Parathyroid adenoma (tissue), 2 donors: Measurements from ENCODE around the gene INAFM2.
A peak's percentile ranks its signal among the peaks of the same experiment; 100 is the strongest.

Experiments
- H2AFZ ChIP-seq: fragments of 300-600 bp; sonication (generic); one replicate; pipeline ENCODE4 v1.7.0; 2017; ENCODE audit warnings: antibody characterized with exemption, mild to moderate bottlenecking
- H3K27ac ChIP-seq: fragments of 300-600 bp; sonication (generic); one replicate; pipeline ENCODE4 v1.7.0; 2017
- H3K27me3 ChIP-seq: fragments of 300-600 bp; sonication (generic); one replicate; pipeline ENCODE4 v1.7.0; 2017; ENCODE audit warnings: low read length; ENCODE audit not compliant: control insufficient read depth, insufficient read depth
- H3K36me3 ChIP-seq: fragments of 300-600 bp; sonication (generic); one replicate; pipeline ENCODE4 v1.7.0; 2017; ENCODE audit warnings: low read length; ENCODE audit not compliant: control insufficient read depth, insufficient read depth
- H3K4me1 ChIP-seq: fragments of 300-600 bp; sonication (generic); one replicate; pipeline ENCODE4 v1.7.0; 2017; ENCODE audit warnings: control low read depth
- H3K4me2 ChIP-seq: fragments of 300-600 bp; sonication (generic); one replicate; pipeline ENCODE4 v1.7.0; 2017; ENCODE audit warnings: low read length
- H3K4me3 ChIP-seq: fragments of 300-600 bp; sonication (generic); one replicate; pipeline ENCODE4 v1.7.0; 2017; ENCODE audit warnings: low read depth, low read length
- H3K79me2 ChIP-seq: fragments of 300-600 bp; sonication (generic); one replicate; pipeline ENCODE4 v1.7.0; 2017; ENCODE audit warnings: control low read depth
- H3K9ac ChIP-seq: fragments of 300-600 bp; sonication (generic); one replicate; pipeline ENCODE4 v1.7.0; 2017; ENCODE audit warnings: mild to moderate bottlenecking
- H3K9me3 ChIP-seq: fragments of 300-600 bp; sonication (generic); one replicate; pipeline ENCODE4 v1.7.0; 2017; ENCODE audit warnings: low read length; ENCODE audit not compliant: control insufficient read depth
- TF ChIP-seq, protein P1 (sequence below): fragments of 300-600 bp; sonication (generic); IDR thresholded peaks from one replicate; pipeline ENCODE4 v1.7.0; 2017; ENCODE audit warnings: antibody characterized with exemption, mild to moderate bottlenecking
- donor health status: primary hyperparathyroidism.

Gene INAFM2

GRCh38 chr15:40306908-40307307 lies 16.6 kb upstream of the INAFM2 start:
- Histone ChIP-seq H3K9ac (no peak overlapping the region), H3K9me3 (no peaks in the 10 kb centered on the region), H3K4me2 (no peak overlapping the region), H3K27me3 (no peaks in the 10 kb centered on the region), H3K36me3 (no peaks in the 10 kb centered on the region), H3K79me2 (no peaks in the 10 kb centered on the region), H3K4me3 (peak overlapping the region; percentile 11), H2AFZ (no peak overlapping the region), H3K4me1 (no peaks in the 10 kb centered on the region), H3K27ac (no peak overlapping the region)
- TF ChIP-seq, protein P1, sequence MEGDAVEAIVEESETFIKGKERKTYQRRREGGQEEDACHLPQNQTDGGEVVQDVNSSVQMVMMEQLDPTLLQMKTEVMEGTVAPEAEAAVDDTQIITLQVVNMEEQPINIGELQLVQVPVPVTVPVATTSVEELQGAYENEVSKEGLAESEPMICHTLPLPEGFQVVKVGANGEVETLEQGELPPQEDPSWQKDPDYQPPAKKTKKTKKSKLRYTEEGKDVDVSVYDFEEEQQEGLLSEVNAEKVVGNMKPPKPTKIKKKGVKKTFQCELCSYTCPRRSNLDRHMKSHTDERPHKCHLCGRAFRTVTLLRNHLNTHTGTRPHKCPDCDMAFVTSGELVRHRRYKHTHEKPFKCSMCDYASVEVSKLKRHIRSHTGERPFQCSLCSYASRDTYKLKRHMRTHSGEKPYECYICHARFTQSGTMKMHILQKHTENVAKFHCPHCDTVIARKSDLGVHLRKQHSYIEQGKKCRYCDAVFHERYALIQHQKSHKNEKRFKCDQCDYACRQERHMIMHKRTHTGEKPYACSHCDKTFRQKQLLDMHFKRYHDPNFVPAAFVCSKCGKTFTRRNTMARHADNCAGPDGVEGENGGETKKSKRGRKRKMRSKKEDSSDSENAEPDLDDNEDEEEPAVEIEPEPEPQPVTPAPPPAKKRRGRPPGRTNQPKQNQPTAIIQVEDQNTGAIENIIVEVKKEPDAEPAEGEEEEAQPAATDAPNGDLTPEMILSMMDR, result no peak

DNA sequence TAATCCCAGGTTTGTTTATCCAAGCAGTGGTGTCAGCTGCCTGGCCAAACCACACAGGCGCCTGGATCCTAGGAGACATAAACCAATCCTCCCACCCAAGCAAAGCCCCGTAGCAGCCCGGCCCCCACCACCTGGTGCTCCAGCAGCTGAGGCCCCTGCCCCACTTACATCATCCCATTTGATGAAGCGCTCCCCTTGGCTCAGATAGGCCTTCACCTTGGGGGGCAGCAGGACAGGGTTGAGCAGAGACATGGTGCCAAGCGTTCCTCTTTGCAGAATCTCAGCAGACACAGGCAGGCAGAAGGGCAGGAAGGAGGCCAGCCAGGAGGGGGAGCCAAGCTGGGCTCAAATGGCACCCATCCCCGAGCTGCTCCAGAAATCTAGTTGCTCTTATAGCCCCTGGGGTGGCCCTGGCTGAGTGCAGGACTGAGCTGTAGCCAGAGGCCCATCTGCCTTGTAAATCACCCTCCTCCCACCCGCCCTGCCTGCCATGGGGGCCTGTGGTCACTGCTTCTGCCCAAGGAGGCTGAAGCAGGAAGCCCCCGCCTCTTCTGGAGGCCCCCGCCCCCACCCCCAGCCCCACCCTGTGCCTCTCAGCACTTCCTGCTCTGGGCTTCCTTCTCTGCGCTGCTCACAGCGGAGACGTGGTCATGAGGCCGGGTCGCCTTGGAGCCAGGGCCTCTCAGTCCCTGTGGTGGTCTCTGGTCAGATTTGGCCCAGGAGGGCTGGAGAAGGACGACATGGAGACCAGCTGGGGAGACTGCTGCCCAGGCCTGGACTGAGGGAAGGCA lies 15.9 kb upstream of the INAFM2 start, which contains the start of gene PLCB2:
TSS of gene PLCB2 (minus strand) at position 515 of the 791 bp plus-strand sequence. CDS start at position 252, 263 bp downstream.
- Histone ChIP-seq H3K4me2 (no peak within 1 kb of the TSS), H3K79me2 (no peaks in the 10 kb centered on the region), H3K4me3 (peak within 1 kb of the TSS; percentile 11), H3K27ac (no peak within 1 kb of the TSS), H3K36me3 (no peaks in the 10 kb centered on the region), H3K4me1 (no peaks in the 10 kb centered on the region), H2AFZ (no peak within 1 kb of the TSS), H3K9me3 (no peaks in the 10 kb centered on the region), H3K9ac (no peak within 1 kb of the TSS), H3K27me3 (no peaks in the 10 kb centered on the region)
- TF ChIP-seq, protein P1, result no peak

DNA sequence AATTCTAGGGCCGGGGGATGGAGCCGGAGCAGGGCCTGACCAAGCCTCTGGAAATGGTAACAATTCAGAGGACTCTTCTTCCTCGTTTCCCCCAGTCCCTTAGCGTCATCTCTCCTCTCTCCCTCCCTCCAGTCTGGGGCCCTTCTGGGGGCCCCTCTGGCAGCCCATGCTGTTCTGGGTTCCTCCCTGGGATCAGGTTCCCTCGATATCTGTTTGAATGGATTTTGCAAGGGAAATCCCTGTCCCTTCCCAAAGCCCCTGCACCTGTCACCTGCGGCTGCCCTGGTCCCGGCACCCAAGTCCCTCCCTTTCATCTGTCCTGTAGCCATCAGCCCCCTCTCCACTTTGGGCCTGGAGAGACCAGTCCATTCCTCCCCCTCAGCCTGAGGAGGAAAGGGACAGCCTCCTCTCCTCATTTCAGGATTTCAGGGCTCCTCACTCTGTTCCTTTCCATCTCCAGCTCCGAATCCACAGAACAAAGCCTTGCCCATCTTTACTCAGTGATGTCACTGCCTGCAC lies 14.1 kb upstream of the INAFM2 start:
- Histone ChIP-seq H3K4me2 (no peak overlapping the region), H3K27me3 (no peaks in the 10 kb centered on the region), H3K27ac (no peak overlapping the region), H3K4me1 (no peaks in the 10 kb centered on the region), H2AFZ (no peak overlapping the region), H3K36me3 (no peaks in the 10 kb centered on the region), H3K79me2 (no peaks in the 10 kb centered on the region), H3K9me3 (no peaks in the 10 kb centered on the region), H3K9ac (no peak overlapping the region), H3K4me3 (no peak overlapping the region)
- TF ChIP-seq, protein P1, result no peak

DNA sequence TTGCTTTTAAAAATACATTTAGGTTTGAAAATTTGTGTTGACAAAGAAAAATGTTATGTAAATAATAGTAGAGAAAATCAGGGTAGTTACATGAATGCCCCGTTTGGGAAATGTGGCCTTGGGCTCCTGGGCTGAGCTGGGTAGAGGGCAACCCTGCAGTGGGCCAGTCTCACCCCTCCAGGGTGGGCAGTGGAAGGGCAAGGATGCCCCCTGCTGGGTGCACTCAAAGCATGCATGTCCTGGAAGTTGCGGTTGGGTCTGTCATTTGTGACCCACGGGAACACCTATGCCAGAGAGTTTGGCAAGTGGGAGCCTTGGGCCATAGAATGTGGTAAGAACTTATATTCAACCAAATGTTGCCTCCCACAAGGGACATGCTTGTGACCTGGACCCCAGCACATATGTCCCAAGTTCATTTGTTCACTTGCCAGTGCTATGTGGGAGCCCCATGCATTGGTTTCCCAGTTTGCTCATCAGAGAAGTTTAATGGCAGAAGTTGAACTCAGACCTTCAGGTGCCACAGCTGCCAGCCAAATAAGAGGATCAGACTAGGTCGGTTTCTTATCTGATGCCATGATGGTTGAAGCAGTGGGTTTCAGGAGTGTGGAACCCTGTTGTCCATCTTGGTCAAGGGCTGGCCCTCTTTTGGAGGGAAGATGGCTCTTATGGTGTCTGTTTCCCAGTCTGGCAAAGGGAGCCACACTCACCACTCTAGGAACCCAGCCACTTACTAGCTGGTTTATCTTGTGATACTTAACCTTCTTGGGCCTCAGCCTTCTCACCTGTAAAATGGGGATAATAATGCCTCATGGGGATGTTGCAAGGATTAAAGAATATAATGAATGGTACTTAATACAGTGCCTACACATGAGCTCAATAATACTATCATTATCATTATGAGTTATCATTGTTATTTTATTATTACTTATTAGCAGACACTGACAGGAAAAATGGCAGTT lies 13.2 kb upstream of the INAFM2 start:
- no peaks in the 10 kb centered on the region for H3K9me3 ChIP-seq
- H3K27me3 ChIP-seq, result no peaks in the 10 kb centered on the region
- H2AFZ ChIP-seq, result no peak overlapping the region
- no peaks in the 10 kb centered on the region for H3K4me1 ChIP-seq
- H3K4me3 ChIP-seq, result no peak overlapping the region
- H3K27ac ChIP-seq, result no peak overlapping the region
- no peak overlapping the region for H3K9ac ChIP-seq
- no peaks in the 10 kb centered on the region for H3K79me2 ChIP-seq
- TF ChIP-seq, protein P1, result peak; percentile 34
- H3K36me3 ChIP-seq, result no peaks in the 10 kb centered on the region
- no peak overlapping the region for H3K4me2 ChIP-seq
